Activated T-cell treated with anti-CD3 and anti-CD28 coated beads, Interleukin-2, amount 50 U/mL, for 4 hours (primary cell): ENCODE results near the gene TAS2R43. TPM values are rescaled to one million over a fixed set of nuclear protein-coding genes. Genes with fewer than 3 reads are reported as not detected.
"Not testable (repeated sequence)": the region's sequence is repeated elsewhere in the genome, so short reads cannot be mapped to it uniquely, and the experiment has no call there.

ENCODE experiments used
- ATAC-seq, 2 donors: fragments of 200-7000 bp; cut with Tn5 transposase; one replicate each; pipeline ENCODE4 v1.10.0; 2021
- DNase-seq: peaks from one replicate; pipeline ENCODE4 v3.0.0-alpha.2; 2020
- H3K27me3 Mint-ChIP-seq: one replicate; pipeline ENCODE4 v1.8.0; 2021; ENCODE audit warnings: low read depth, mixed read lengths
- H3K36me3 Mint-ChIP-seq: one replicate; pipeline ENCODE4 v1.8.0; 2022; ENCODE audit warnings: mixed read lengths; ENCODE audit not compliant: insufficient read depth
- H3K4me1 Mint-ChIP-seq: one replicate; pipeline ENCODE4 v1.8.0; 2021; ENCODE audit warnings: low read depth, mixed read lengths
- H3K4me3 Mint-ChIP-seq: one replicate; pipeline ENCODE4 v1.8.0; 2021; ENCODE audit warnings: mild to moderate bottlenecking, moderate library complexity, mixed read lengths
- H3K9me3 Mint-ChIP-seq: one replicate; pipeline ENCODE4 v1.8.0; 2021; ENCODE audit warnings: mixed read lengths
- total RNA-seq, 3 donors: library from RNA; stranded (reverse); gene quantifications; one replicate each; pipeline ENCODE4 v1.2.1, GENCODE V29; 2021

TAS2R43 gene
- total RNA-seq, 3 donors from 2014 or later: 0.63 to 0.79 (median 0.78) TPM

- H3K4me3 Mint-ChIP-seq: no peak overlapping the region
- H3K36me3 Mint-ChIP-seq: peaks cover 25% of the 10 kb centered on the region
- DNase-seq (no peak), ATAC-seq (peak; percentile 94 to 95)
- no peaks in the 10 kb centered on the region for H3K27me3 Mint-ChIP-seq
- H3K9me3 Mint-ChIP-seq: peaks cover 13% of the 10 kb centered on the region
- peaks cover 20% of the 10 kb centered on the region for H3K4me1 Mint-ChIP-seq
Observed at GRCh38 chr12:11085419-11085818, 6.7 kb downstream of the TAS2R43 start.

GRCh38 chr12:11081987-11082386, 10.1 kb downstream of the TAS2R43 start:
- Mint-ChIP-seq H3K36me3 (peaks cover 25% of the 10 kb centered on the region), H3K9me3 (peaks cover 18% of the 10 kb centered on the region), H3K27me3 (no peaks in the 10 kb centered on the region), H3K4me3 (no peak overlapping the region), H3K4me1 (peaks cover 31% of the 10 kb centered on the region)
- no peak for ATAC-seq
- DNase-seq: no peak

GRCh38 chr12:11078246-11078645, 13.9 kb downstream of the TAS2R43 start:
- Mint-ChIP-seq H3K27me3 (no peaks in the 10 kb centered on the region), H3K4me3 (no peak overlapping the region), H3K9me3 (peaks cover 14% of the 10 kb centered on the region), H3K36me3 (peaks cover 31% of the 10 kb centered on the region), H3K4me1 (peaks cover 30% of the 10 kb centered on the region)
- ATAC-seq (no peak), DNase-seq (no peak)

GRCh38 chr12:11075642-11076041, 16.5 kb downstream of the TAS2R43 start:
- H3K36me3 Mint-ChIP-seq: peaks cover 32% of the 10 kb centered on the region
- H3K4me1 Mint-ChIP-seq: peaks cover 28% of the 10 kb centered on the region
- no peak for ATAC-seq
- peaks cover 7% of the 10 kb centered on the region for H3K9me3 Mint-ChIP-seq
- no peak overlapping the region for H3K4me3 Mint-ChIP-seq
- no peaks in the 10 kb centered on the region for H3K27me3 Mint-ChIP-seq
- no peak for DNase-seq

GRCh38 chr12:11071414-11071813, 20.7 kb downstream of the TAS2R43 start:
- Mint-ChIP-seq H3K27me3 (no peaks in the 10 kb centered on the region), H3K4me3 (no peak overlapping the region), H3K4me1 (peaks cover 12% of the 10 kb centered on the region), H3K36me3 (peaks cover 25% of the 10 kb centered on the region), H3K9me3 (peaks cover 4% of the 10 kb centered on the region)
- DNase-seq (no peak), ATAC-seq (no peak)

- H3K36me3 Mint-ChIP-seq: peaks cover 25% of the 10 kb centered on the region
- peaks cover 12% of the 10 kb centered on the region for H3K4me1 Mint-ChIP-seq
- no peak overlapping the region for H3K4me3 Mint-ChIP-seq
- peaks cover 4% of the 10 kb centered on the region for H3K9me3 Mint-ChIP-seq
- DNase-seq: no peak
- no peaks in the 10 kb centered on the region for H3K27me3 Mint-ChIP-seq
- ATAC-seq: no peak
Observed at GRCh38 chr12:11070999-11071398, 21.1 kb downstream of the TAS2R43 start.

GRCh38 chr12:11069854-11070365, 22.2 kb downstream of the TAS2R43 start:
- peaks cover 4% of the 10 kb centered on the region for H3K9me3 Mint-ChIP-seq
- H3K36me3 Mint-ChIP-seq: peaks cover 30% of the 10 kb centered on the region
- ATAC-seq (no peak), DNase-seq (no peak)
- peaks cover 8% of the 10 kb centered on the region for H3K4me1 Mint-ChIP-seq
- H3K4me3 Mint-ChIP-seq: no peak overlapping the region
- H3K27me3 Mint-ChIP-seq: no peaks in the 10 kb centered on the region

- Mint-ChIP-seq H3K4me3 (no peak overlapping the region), H3K9me3 (peaks cover 4% of the 10 kb centered on the region), H3K4me1 (peaks cover 13% of the 10 kb centered on the region), H3K27me3 (no peaks in the 10 kb centered on the region), H3K36me3 (peaks cover 21% of the 10 kb centered on the region)
- no peak for ATAC-seq
- no peak for DNase-seq
Observed at GRCh38 chr12:11067514-11067913, 24.6 kb downstream of the TAS2R43 start.

GRCh38 chr12:11062194-11062593, 29.9 kb downstream of the TAS2R43 start, which contains the start of gene TAS2R46:
TSS of gene TAS2R46 (minus strand) at chr12:11062294. CDS start at chr12:11062294, 0 bp downstream.
- H3K36me3 Mint-ChIP-seq, DNase-seq, ATAC-seq, H3K27me3 Mint-ChIP-seq, H3K9me3 Mint-ChIP-seq, H3K4me3 Mint-ChIP-seq: not testable (repeated sequence)
- peaks cover 26% of the 10 kb centered on the region for H3K4me1 Mint-ChIP-seq

GRCh38 chr12:11059784-11060183, 32.3 kb downstream of the TAS2R43 start:
- Mint-ChIP-seq H3K4me3 (no peak overlapping the region), H3K9me3 (no peaks in the 10 kb centered on the region), H3K4me1 (peaks cover 22% of the 10 kb centered on the region), H3K36me3 (peaks cover 5% of the 10 kb centered on the region), H3K27me3 (no peaks in the 10 kb centered on the region)
- DNase-seq: no peak
- no peak for ATAC-seq

- H3K9me3 Mint-ChIP-seq: no peaks in the 10 kb centered on the region
- ATAC-seq: no peak
- no peaks in the 10 kb centered on the region for H3K27me3 Mint-ChIP-seq
- peaks cover 19% of the 10 kb centered on the region for H3K4me1 Mint-ChIP-seq
- no peak for DNase-seq
- H3K4me3 Mint-ChIP-seq: no peak overlapping the region
- peaks cover 5% of the 10 kb centered on the region for H3K36me3 Mint-ChIP-seq
Observed at GRCh38 chr12:11059041-11059440, 33.1 kb downstream of the TAS2R43 start.

GRCh38 chr12:11055306-11055705, 36.8 kb downstream of the TAS2R43 start:
- Mint-ChIP-seq H3K4me1 (peaks cover 4% of the 10 kb centered on the region), H3K27me3 (no peaks in the 10 kb centered on the region), H3K9me3 (peaks cover 14% of the 10 kb centered on the region), H3K36me3 (peaks cover 15% of the 10 kb centered on the region), H3K4me3 (no peak overlapping the region)
- DNase-seq: no peak
- no peak for ATAC-seq

GRCh38 chr12:11049806-11050531, 42.1 kb downstream of the TAS2R43 start:
- peaks cover 33% of the 10 kb centered on the region for H3K36me3 Mint-ChIP-seq
- not testable (repeated sequence) for H3K4me1 Mint-ChIP-seq, DNase-seq, ATAC-seq, H3K4me3 Mint-ChIP-seq, H3K27me3 Mint-ChIP-seq
- peaks cover 18% of the 10 kb centered on the region for H3K9me3 Mint-ChIP-seq

GRCh38 chr12:11041366-11041765, 50.7 kb downstream of the TAS2R43 start:
- not testable (repeated sequence) for ATAC-seq, H3K4me3 Mint-ChIP-seq, H3K27me3 Mint-ChIP-seq, H3K9me3 Mint-ChIP-seq, DNase-seq
- Mint-ChIP-seq H3K36me3 (peaks cover 47% of the 10 kb centered on the region), H3K4me1 (peaks cover 10% of the 10 kb centered on the region)
